OCI-LY3 (cell line): ENCODE measurements around the gene PRPF19.

ENCODE experiments used
- H2AFZ ChIP-seq: fragments of 200-600, 300-600 bp; shearing (Covaris generic); 2 replicates; pipeline ENCODE4 v1.6.0; 2014; ENCODE audit warnings: antibody characterized with exemption, low read depth, low read length
- H3K27ac ChIP-seq: fragments of 200-600, 300-600 bp; sonication (generic); 2 replicates; pipeline ENCODE4 v1.5.1; 2014; ENCODE audit warnings: mild to moderate bottlenecking, low read length, moderate library complexity, mixed read lengths
- H3K27me3 ChIP-seq: fragments of 200-600, 300-600 bp; sonication (generic); 2 replicates; pipeline ENCODE4 v1.6.1; 2014; ENCODE audit warnings: low read depth, low read length, mixed read lengths
- H3K36me3 ChIP-seq: fragments of 200-600, 300-600 bp; sonication (generic); replicated peaks from 2 replicates; pipeline ENCODE3; 2014; ENCODE audit warnings: low read depth, low read length, mixed read lengths
- H3K4me1 ChIP-seq: fragments of 300-600, 200-600 bp; sonication (generic); 2 replicates; pipeline ENCODE4 v1.6.1; 2014; ENCODE audit warnings: low read length, mixed read lengths
- H3K4me2 ChIP-seq: fragments of 200-600, 300-600 bp; sonication (generic); 2 replicates; pipeline ENCODE4 v1.6.1; 2014; ENCODE audit warnings: low read length, mixed read lengths
- H3K4me3 ChIP-seq: fragments of 300-600, 200-600 bp; sonication (generic); 2 replicates; pipeline ENCODE4 v1.5.1; 2014; ENCODE audit warnings: antibody characterized with exemption, mild to moderate bottlenecking, low read length, moderate library complexity
- H3K79me2 ChIP-seq: fragments of 300-600, 200-600 bp; shearing (Covaris generic); 2 replicates; pipeline ENCODE4 v1.6.1; 2014; ENCODE audit warnings: mild to moderate bottlenecking, low read length, mixed read lengths
- H3K9ac ChIP-seq: fragments of 300-600, 200-600 bp; shearing (Covaris generic); 2 replicates; pipeline ENCODE4 v1.6.0; 2014; ENCODE audit warnings: mild to moderate bottlenecking, low read length, moderate library complexity
- H3K9me3 ChIP-seq: fragments of 200-600, 300-600 bp; shearing (Covaris generic); 2 replicates; pipeline ENCODE4 v1.6.1; 2014; ENCODE audit warnings: low read length, mixed read lengths; ENCODE audit not compliant: insufficient read depth
- H4K20me1 ChIP-seq: fragments of 200-600, 300-600 bp; sonication (generic); 2 replicates; pipeline ENCODE4 v1.6.1; 2016; ENCODE audit warnings: low read length, mixed read lengths; ENCODE audit not compliant: insufficient read depth
- EZH2phosphoT487 ChIP-seq: fragments of 200-600 bp; shearing (Covaris generic); IDR thresholded peaks from 2 replicates; pipeline ENCODE4 v1.6.1; 2018; ENCODE audit warnings: antibody characterized with exemption, mixed run types, low read depth
- TF ChIP-seq, protein P1 (sequence below): fragments of 200-600, 300-600 bp; sonication (generic); IDR thresholded peaks from 2 replicates; pipeline ENCODE4 v1.5.1; 2014; ENCODE audit warnings: antibody characterized with exemption, low read length, low read depth

The PRPF19 gene

DNA sequence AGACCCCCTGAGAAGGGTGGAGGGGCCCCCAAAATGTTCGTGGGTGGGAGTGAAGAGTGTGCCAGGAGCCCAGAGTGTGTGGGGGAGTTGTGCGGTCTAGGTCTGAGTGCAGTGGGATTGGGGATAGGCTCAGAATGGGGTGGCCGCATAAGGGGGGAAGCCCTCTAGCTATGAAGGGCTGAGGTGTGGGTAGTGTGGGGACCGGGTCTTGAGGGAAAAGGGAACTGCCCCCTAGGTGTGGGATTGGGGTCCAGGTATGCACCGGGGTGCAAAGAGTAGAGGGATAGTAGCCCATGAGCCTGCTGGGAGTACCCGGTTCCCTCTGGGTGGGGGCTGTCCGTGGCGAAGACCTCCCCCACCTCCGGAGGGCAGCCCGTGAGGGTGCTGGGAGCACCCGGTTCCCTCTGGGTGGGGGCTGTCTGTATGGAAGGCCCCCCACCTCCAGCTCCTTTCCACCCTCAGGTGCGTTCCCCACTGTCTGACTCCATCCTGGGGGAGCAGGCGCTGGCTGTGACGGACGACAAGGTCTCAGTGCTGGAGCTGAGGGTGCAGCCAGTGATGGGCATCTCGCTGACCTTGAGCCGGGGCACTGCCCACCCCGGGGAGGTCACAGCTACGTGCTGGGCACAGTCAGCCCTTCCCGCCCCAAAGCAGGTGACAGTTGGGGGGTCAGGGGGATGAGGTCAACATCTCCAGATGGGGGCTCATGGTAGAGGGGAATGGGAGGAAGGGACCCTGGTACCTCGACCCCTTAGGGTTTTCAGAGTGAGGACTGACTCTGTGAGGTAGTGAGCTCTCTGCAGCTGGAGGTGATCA is 28.6 kb upstream of the PRPF19 start:
- Histone ChIP-seq H3K4me2 (peak overlapping the region; percentile 25), H3K4me1 (peaks cover 55% of the 10 kb centered on the region), H3K9me3 (no peaks in the 10 kb centered on the region), H4K20me1 (peaks cover 51% of the 10 kb centered on the region), H3K4me3 (no peak overlapping the region), H3K27me3 (no peaks in the 10 kb centered on the region), H3K79me2 (no peaks in the 10 kb centered on the region), H3K27ac (peak overlapping the region; percentile 38), H3K9ac (no peak overlapping the region), H2AFZ (no peak overlapping the region), H3K36me3 (peaks cover 42% of the 10 kb centered on the region)
- TF ChIP-seq, protein P1, sequence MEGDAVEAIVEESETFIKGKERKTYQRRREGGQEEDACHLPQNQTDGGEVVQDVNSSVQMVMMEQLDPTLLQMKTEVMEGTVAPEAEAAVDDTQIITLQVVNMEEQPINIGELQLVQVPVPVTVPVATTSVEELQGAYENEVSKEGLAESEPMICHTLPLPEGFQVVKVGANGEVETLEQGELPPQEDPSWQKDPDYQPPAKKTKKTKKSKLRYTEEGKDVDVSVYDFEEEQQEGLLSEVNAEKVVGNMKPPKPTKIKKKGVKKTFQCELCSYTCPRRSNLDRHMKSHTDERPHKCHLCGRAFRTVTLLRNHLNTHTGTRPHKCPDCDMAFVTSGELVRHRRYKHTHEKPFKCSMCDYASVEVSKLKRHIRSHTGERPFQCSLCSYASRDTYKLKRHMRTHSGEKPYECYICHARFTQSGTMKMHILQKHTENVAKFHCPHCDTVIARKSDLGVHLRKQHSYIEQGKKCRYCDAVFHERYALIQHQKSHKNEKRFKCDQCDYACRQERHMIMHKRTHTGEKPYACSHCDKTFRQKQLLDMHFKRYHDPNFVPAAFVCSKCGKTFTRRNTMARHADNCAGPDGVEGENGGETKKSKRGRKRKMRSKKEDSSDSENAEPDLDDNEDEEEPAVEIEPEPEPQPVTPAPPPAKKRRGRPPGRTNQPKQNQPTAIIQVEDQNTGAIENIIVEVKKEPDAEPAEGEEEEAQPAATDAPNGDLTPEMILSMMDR = no peak
- TF ChIP-seq EZH2phosphoT487 = no peak

DNA sequence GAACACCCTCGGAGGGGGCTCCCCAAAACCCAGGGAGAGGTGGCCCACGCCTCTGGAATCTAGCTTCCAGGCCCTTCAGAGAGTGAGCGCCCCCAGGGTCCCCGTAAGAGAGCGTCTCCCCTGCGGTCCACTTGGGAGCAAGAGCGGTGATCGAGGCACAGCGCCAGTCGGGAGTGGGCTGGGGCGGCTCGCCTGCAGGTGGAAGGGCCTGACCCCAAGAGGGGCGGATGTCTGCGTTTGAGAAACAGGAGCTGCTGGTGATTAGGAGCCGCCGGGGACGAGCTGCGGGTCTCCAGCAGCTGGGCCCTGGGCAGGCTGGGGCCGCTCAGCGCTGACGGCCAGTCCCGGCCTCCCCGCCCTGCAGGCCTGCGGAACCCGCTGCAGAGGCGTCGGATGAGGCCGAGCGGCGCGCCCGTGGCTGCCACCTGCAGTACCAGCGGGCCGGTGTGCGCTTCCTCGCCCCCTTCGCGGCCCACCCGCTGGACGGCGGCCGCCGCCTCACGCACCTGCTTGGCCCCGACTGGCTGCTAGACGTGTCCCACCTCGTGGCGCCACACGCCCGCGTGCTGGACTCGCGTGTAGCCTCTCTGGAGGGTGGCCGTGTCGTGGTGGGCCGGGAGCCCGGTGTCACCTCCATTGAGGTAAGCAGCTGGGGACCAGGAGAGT is 27.9 kb upstream of the PRPF19 start:
- H3K36me3 ChIP-seq = peaks cover 34% of the 10 kb centered on the region

DNA sequence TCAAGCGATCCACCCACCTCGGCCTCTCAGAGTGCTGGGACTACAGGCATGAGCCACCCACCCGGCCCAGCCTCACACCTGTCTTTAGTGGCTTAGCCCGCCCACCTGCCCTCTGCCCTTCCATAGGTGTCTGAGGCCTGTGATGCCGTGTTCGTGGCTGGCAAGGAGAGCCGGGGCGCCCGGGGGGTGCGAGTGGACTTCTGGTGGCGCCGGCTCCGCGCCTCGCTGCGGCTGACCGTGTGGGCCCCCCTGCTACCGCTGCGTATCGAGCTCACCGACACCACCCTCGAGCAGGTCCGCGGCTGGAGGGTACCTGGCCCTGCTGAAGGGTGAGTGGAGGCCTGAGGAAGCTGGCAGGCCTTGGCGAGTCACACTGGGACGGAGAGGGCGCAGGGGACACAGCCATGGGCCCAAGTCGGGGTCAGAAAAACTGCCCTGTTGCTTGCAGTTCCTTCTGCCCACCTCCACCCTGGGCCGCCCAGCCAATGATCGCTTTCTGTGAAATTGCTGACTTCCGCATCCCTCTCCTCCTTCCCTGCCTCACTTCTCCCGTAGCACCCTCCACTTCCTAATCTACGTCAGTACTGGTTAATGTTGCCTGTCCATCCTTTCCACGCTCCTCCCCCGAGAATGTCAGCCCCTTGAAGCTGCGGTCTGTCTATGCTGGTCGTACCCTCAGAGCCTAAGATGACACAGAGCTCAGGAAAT is 27.2 kb upstream of the PRPF19 start:
- Histone ChIP-seq H3K27ac (peak overlapping the region; percentile 84; the same call in 1 of the 2 replicates), H3K4me1 (peaks cover 55% of the 10 kb centered on the region), H3K9me3 (no peaks in the 10 kb centered on the region), H2AFZ (no peak overlapping the region), H3K79me2 (no peaks in the 10 kb centered on the region), H3K36me3 (peaks cover 29% of the 10 kb centered on the region), H3K9ac (no peak overlapping the region), H4K20me1 (peaks cover 37% of the 10 kb centered on the region), H3K27me3 (no peaks in the 10 kb centered on the region), H3K4me2 (peak overlapping the region; percentile 25; the same call in 1 of the 2 replicates), H3K4me3 (no peak overlapping the region)
- no peak for TF ChIP-seq EZH2phosphoT487
- TF ChIP-seq, protein P1 = no peak

More for the DNA sequence above, 27.9 kb upstream of the PRPF19 start:
- no peak overlapping the region for H3K4me3 ChIP-seq
- H3K9me3 ChIP-seq = no peaks in the 10 kb centered on the region
- peaks cover 55% of the 10 kb centered on the region for H3K4me1 ChIP-seq
- no peak overlapping the region; the same call in 1 of the 2 replicates for H3K27ac ChIP-seq
- no peak overlapping the region for H3K9ac ChIP-seq
- TF ChIP-seq, protein P1 = no peak
- no peak for TF ChIP-seq EZH2phosphoT487
- H3K79me2 ChIP-seq = no peaks in the 10 kb centered on the region
- no peak overlapping the region for H2AFZ ChIP-seq
- H3K27me3 ChIP-seq = no peaks in the 10 kb centered on the region
- H3K4me2 ChIP-seq = peak overlapping the region; percentile 25; the same call in 1 of the 2 replicates
- peaks cover 44% of the 10 kb centered on the region for H4K20me1 ChIP-seq
